Placental epithelial cell (primary cell): ENCODE results near the gene C13orf42. TPM values are rescaled to one million over a fixed set of nuclear protein-coding genes. Genes with fewer than 3 reads are reported as not detected.

Experiments used
- total RNA-seq: library from RNA; depleted of rRNA; stranded (reverse); fragments of >200 nt; gene quantifications from 2 replicates; pipeline ENCODE4 v1.2.3, GENCODE V29; 2012

Gene C13orf42
- total RNA-seq: not detected in 2 replicates

GRCh38 chr13:51111174-51111573, at the start of gene C13orf42:
C13orf42 (minus strand) TSS chr13:51111274; CDS start chr13:51111209, 65 bp downstream.

Other genes with a start within 250 kb of the C13orf42 start
- 26.9 and 34.9 TPM in 2 replicates for gene RNASEH2B, start 201.5 kb downstream of the C13orf42 start, total RNA-seq
- gene FAM124A, start 111.1 kb upstream of the C13orf42 start, total RNA-seq: under 0.01 TPM in 1 of 2 replicates, not detected in the other
- under 0.01 TPM in 2 replicates for gene SERPINE3, start 228.4 kb upstream of the C13orf42 start, total RNA-seq